ENCODE measurements around the gene FAM193A.
"Not testable (repeated sequence)": the region's sequence is repeated elsewhere in the genome, so short reads cannot be mapped to it uniquely, and the experiment has no call there.

FAM193A gene

DNA sequence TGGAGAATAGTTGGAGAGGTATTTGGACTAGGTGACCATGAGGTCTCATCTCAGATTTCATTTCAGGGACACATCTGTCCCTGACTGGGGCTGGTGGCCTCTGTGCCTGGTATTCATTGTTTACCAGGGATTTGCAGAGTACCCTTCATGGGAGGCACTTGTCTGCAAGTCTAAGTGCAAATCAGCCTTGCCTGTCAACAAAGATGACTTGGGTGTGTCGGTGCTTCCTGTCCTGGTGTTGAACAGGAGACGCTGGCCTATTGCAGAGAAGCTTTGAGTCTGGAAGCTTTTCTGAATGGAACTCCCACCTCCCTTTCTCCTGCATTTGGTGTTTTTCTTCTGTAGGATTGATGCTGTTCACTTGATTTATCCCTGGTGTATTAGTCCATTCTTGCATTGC, 115.6 kb downstream of the FAM193A start:
- no peak for DNase-seq

DNA sequence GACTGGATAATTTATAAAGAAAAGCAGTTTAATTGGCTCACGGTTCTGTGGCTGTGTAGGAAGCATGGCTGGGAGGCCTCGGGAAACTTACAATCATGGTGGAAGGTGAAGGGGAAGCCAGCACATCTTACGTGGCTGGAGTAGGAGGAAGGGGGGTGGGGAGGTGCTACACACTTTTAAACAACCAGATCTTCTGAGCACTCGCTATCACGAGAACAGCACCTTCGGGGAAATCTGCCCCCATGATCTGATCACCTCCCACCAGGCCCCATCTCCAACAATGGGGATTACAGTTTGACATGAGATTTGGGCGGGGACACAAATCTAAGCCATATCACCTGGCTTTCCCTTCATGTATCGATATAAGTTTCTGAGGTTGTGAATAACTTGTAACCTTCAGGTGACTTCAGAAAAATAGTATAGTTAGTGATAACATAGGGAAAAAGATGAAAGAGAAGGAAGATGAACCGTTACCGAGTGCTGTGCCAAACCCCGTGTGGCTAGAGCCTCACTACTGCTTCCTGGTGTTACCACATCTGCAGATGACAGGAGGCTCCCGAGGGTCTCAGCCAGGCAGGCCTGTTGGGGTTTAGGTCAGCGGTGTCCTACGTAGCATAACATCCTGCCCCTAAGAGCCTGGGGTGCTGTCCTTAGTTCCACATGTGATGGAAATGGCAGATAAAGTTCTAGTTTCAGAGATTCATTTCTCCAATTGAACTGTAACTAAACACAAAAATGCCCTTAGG, 116.1 kb downstream of the FAM193A start:
- no peak for DNase-seq

DNA sequence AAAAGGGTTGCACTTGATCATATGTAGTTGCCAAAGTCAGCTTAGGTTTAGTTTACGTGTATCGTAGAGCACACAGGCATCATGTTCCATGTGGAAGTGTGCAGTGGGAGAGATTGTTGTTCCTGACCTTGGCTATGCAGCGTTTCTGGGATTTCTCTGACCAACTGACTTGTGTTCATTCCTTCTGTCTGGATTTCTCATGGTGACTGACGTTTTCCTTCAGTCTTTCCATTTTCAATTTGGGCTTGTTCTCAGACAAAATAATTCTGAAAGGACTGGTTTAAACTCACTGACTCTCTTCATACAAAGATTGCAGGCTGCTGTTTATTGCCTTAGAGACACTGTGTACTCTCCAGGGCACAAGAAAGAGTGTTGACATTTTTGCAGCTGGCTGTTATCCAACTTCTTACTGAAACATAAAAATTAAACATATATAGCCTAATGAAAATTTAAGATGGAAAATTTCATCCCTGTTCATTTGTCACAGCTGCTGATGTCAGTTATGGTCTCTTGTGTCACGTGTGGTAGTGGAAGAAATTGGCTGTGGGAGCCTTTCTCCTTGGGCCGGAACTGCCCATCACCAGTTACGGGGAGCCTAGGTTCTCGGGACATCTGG, 124.3 kb downstream of the FAM193A start:
- DNase-seq: no peak

DNA sequence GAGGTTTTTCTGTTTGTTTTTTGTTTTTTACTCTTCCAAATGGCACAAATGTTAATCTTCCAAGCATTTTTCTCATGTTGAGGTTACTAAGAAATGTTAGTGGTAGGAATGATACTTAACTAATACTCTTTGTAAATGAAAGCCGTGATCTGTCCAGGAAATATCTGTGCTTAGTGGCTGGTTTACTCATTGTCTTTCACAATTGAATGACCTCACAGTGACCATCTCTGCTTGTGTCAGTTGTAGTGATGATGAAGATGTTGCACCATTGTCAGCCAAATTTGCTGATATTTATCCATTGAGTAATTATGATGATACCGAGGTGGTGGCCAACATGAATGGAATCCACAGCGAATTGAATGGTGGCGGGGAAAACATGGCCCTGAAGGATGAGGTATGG, 126.2 kb downstream of the FAM193A start:
- peak; percentile 46 to 83 (median 71) for DNase-seq

DNA sequence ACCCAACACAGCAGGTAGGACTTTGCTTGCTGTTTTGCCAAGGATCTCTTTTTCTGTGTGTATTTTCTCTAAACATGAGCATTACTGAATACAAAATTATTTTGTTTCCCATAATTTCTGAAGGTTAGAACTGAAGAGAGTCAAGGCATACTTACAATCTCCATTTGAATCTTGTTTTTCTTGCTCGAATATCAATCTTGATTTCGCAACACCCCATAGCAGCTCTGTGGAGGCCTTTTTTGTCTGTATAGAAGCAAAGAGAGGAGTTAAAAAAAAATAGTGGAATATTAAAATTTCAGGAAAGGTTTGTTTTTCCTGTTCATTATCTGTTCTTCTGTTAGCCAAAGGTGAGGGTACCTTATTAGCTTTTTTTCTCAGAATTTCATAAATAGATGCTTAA, 126.8 kb downstream of the FAM193A start:
- no peak for DNase-seq

- DNase-seq: no peak
These were observed 130.3 kb downstream of the FAM193A start for GRCh38 chr4:2666722-2667247.

- DNase-seq: no peak
These were observed 131.0 kb downstream of the FAM193A start for GRCh38 chr4:2667428-2667827.

DNA sequence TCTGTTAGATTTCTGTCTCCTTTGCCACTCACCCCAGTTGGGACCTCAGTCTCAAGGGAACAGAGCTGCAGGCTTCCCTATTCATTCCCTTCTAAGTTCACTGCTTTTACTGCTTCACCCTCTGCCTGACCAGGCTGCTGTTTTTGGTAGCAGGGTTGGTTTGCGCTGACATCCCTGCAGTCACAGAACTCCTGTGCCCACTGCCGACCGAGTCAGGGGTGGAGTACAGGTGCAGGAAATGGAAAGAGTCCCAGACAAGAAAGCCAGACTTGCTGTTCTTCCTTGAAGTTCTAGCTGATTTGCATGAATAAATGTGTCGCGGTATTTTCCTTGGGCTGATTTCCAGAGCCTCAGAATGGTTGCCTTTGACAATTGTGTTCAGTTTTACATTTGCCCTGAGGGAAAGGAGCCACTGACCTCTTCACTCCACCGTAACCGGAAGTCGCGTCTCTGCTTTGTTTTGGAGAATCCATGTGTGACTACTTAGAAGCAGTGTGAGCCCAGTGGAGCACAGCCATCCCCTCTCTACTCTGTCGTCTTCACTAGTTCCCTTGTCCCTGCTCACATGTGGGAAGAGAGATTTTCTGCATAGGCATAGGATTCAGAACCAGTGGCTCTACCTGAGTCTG, 134.9 kb downstream of the FAM193A start:
- no peak for DNase-seq

- DNase-seq: no peak
These were observed 135.6 kb downstream of the FAM193A start for GRCh38 chr4:2672082-2672481.

- no peak for DNase-seq
These were observed 136.3 kb downstream of the FAM193A start for GRCh38 chr4:2672700-2673099.

DNA sequence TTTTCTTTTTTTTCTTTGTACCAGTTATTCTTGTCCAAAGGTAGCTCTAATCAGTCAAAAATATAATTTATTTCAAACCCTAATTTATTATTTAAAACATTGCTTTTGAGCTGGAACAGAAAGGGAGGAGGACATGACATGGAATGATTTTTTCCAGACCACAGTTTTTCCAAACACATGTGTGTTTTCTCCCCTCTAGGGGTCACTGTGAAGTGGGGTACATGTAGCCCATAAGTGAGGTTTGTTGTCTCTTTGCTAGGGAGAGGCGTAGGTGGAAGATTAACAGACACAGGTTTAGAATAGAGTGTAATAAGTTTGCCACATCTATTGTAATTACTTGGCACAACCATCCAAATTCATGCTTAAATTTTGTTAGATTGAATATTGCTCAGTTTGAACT, 136.7 kb downstream of the FAM193A start:
- DNase-seq: no peak

DNA sequence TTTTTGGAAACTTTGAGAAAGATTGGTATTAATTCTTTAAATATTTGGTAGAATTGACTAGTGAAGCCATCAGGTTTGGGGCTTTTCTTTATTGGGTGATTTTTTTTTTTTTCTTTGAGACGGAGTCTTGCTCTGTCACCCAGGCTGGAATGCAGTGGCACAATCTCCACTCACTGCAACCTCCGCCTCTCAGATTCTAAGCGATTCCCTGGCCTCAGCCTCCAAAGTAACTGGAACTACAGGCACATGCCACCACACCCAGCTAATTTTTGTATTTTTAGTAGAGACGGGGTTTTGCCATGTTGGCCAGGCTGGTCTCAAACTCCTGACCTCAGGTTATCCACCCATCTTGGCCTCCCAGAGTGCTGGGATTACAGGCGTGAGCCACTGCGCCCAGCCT, 143.3 kb downstream of the FAM193A start:
- DNase-seq: not testable (repeated sequence)

GRCh38 chr4:2684486-2684885, 148.0 kb downstream of the FAM193A start:
- no peak for DNase-seq

- peak in 1 of 3 donors; percentile 51 for DNase-seq
These were observed 149.1 kb downstream of the FAM193A start for GRCh38 chr4:2685541-2685940.

DNA sequence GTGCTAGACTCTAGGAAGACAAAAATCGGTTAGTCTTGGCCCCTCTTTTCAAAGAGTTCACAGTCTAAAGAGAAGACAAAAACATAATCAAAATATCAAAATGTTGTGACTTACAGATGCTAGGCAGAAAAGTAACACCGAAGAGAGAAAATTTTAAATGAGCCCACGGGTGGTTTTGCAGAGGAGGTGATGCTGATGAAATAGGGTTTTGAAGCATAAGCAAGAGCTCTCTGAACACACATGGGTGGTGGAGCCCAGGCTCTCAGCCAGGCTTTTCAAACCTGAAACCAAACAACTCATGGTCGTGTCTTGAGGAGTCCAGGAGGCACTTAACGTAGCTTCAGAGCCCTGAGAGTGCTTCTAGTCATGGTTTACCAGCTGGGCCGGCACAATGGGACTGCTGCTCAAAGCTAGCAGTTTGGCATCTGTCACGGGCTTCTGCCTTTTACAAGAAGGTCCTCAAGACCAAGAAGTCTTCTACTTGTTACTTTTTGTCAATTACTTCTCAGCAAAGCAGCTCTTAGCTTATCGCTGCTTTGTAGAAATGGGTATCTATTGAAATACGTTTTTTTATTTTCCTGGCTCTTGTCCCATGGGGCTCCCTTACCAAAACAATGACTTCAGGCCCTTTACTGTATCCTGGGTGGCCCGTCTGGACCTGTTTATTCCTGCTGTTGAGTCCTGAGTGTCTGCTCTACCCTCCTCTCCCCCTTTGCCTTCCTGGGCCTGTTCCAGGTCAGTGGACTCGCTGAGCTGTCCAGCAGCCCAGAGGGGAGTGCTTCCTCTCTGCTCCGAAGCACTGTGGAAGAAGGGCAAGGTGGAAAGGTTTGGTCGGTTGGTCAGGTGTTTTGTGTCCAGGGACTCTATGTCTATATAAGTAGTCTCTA, 150.2 kb downstream of the FAM193A start:
- no peak for DNase-seq

DNA sequence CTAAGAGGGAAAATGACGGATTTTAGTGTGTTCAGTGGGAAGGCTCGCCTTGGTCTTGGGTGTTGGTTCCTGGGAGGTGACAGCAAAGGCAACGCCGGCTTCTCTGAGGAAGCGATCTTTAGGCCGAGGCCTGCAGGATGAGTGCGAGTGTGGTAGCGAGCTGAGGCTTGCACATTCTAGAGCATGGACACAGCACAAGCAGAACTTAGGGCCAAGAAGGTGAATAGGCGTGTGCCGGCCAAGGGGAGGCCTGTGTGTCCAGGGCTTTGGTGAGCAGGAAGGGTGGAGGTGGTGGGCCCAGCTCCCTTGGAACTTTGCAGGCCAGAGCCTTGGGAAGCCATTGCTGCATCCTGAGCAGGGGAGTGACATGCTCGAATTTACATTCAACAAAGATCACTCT, 151.8 kb downstream of the FAM193A start:
- no peak for DNase-seq

DNA sequence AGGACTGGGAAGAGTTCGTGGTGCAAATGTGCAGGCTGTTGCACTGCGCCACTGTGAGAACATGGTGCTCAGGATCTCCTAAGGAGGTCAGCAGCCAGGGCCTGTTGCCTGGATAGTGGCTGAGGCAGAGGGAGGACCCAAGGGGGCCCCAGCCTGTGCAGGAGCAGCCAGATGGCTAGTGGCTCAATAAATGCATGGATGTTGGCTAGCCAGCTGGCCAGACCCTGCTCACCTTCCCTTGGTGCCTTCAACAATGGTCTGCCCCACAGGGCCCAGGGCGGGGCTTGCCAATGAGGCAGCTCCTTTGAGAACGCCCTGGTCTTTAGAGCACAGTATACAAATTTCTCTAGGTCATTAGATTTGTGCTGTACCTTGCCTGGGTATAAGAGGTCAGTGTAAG, 152.2 kb downstream of the FAM193A start:
- DNase-seq: no peak

DNA sequence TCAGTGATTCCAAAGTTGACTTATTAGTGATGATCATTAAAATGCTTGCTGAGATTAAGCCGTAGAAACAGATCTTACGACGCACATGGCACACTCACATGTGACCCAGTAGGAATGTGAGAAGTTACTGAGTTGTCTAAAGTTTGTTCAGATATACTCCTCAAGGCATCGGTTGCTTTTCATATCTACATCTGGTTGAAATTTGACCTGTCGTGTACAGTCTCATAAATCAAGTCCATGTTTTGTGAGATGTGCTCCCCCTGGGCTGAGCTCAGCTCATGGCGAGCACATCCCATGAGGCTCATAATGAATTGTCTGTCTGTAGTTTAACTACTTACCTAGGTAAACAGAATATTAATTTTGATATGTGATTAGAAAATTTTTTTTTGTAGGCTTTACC, 152.7 kb downstream of the FAM193A start:
- DNase-seq: no peak

- DNase-seq: peak; percentile 72 to 82 (median 75)
These were observed 153.6 kb downstream of the FAM193A start for GRCh38 chr4:2689825-2690700.

DNA sequence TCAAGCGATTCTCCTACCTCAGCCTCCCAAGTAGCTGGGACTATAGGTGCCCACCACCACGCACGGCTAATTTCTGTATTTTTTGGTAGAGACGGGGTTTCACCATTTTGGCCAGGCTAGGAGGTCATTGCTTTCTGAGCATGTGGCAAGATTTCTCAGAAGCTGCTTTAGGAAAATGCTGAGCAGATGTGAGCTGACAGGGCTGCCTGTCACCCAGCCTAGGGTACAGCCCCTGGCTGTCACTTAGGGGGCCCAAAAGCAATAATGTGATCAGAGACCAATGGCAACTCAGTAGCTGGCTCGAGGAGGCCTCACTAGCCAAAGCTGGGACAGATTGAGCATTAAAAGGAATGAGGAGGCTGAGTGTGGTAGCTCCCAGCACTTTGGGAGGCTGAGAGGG, 154.9 kb downstream of the FAM193A start:
- no peak for DNase-seq

GRCh38 chr4:2691952-2692435, 155.5 kb downstream of the FAM193A start:
- peak; percentile 44 to 66 (median 47) for DNase-seq

DNA sequence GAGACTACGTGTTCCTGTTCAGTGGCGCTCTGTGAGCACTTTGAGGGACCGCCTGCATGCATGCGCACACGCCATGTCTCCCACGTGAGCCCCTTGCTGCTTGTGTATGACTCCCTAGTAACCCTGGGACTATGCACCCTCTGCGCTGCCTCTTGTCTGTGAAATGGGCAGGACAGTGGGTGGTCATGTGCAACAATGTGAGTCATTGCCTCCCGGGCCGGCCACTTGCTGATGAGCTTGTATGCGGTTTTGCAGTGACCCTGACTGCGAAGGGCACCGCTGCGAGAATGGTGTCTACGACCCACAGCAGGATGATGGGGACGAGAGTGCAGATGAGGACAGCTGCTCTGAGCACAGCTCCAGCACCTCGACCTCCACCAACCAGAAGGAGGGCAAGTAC, 158.2 kb downstream of the FAM193A start:
- peak in 1 of 3 donors; percentile 14 for DNase-seq

Data from suppressor macrophage treated with lipopolysaccharide for 1 hour (primary cell).